Fibroblast of lung (primary cell): ENCODE measurements around the gene NCKAP5. TPM values are rescaled to one million over a fixed set of nuclear protein-coding genes. Genes with fewer than 3 reads are reported as not detected.

Source experiments
- DNase-seq, 2 donors: peaks; one replicate each; pipeline versions ENCODE4 v3.0.0 to v3.0.0-alpha.2; 2010; ENCODE audit warnings: low read depth in 2 of 2
- H2AFZ ChIP-seq: 2 replicates; pipeline ENCODE4 v1.5.1; 2012; ENCODE audit warnings: low read length, control low read depth, inconsistent platforms
- H3K27ac ChIP-seq: 2 replicates; pipeline ENCODE4 v1.5.1; 2011; ENCODE audit warnings: low read length, control low read depth; ENCODE audit not compliant: insufficient read depth
- H3K27me3 ChIP-seq: 2 replicates; pipeline ENCODE4 v1.5.1; 2011; ENCODE audit warnings: mild to moderate bottlenecking, low read length; ENCODE audit not compliant: control insufficient read depth, insufficient read depth
- H3K36me3 ChIP-seq: 2 replicates; pipeline ENCODE4 v1.5.1; 2011; ENCODE audit warnings: low read length; ENCODE audit not compliant: control insufficient read depth, insufficient read depth
- H3K4me1 ChIP-seq: 2 replicates; pipeline ENCODE4 v1.5.1; 2011; ENCODE audit warnings: low read length; ENCODE audit not compliant: control insufficient read depth, insufficient read depth; ENCODE audit errors: extremely low read depth
- H3K4me2 ChIP-seq: 2 replicates; pipeline ENCODE4 v1.5.1; 2011; ENCODE audit warnings: low read length, control low read depth; ENCODE audit not compliant: insufficient read depth; ENCODE audit errors: extremely low read depth
- H3K4me3 ChIP-seq, 4 experiments: fragments of 200-600 bp in 1 of 4; sonication (generic) in 1 of 4; replicated peaks in 1 of 4; 2 replicates each; pipeline ENCODE4 v1.5.1; 2011 to 2016; ENCODE audit warnings: low read length in 4 of 4, low read depth in 3 of 4, mild to moderate bottlenecking in 3 of 4, control low read depth in 2 of 4, inconsistent platforms in 1 of 4, mixed read lengths in 1 of 4; ENCODE audit not compliant: insufficient read depth in 1 of 4; ENCODE audit errors: control extremely low read depth in 1 of 4
- H3K79me2 ChIP-seq: 2 replicates; pipeline ENCODE4 v1.5.1; 2012; ENCODE audit warnings: mild to moderate bottlenecking, low read length, inconsistent platforms; ENCODE audit not compliant: control insufficient read depth, insufficient read depth
- H3K9ac ChIP-seq: 2 replicates; pipeline ENCODE4 v1.5.1; 2011; ENCODE audit warnings: mild to moderate bottlenecking, low read length, control low read depth; ENCODE audit not compliant: insufficient read depth
- H3K9me3 ChIP-seq: 2 replicates; pipeline ENCODE4 v1.5.1; 2012; ENCODE audit warnings: low read depth, low read length; ENCODE audit not compliant: control insufficient read depth, insufficient read depth
- H4K20me1 ChIP-seq: 2 replicates; pipeline ENCODE4 v1.5.1; 2011; ENCODE audit warnings: low read length; ENCODE audit not compliant: control insufficient read depth, insufficient read depth; ENCODE audit errors: extremely low read depth
- EZH2 ChIP-seq: IDR thresholded peaks from 2 replicates; pipeline ENCODE4 v1.5.1; 2012; ENCODE audit warnings: low read length, control low read depth, mild to moderate bottlenecking; ENCODE audit errors: missing control alignments
- polyA plus RNA-seq, 2 donors: library from polyadenylated mRNA; depleted of rRNA in 1 of 2; stranded (reverse) in 1 of 2; unstranded in 1 of 2; fragments of >200 nt; gene quantifications; 2 replicates each; pipeline ENCODE4 v1.2.1, GENCODE V29; 2011 to 2012; ENCODE audit warnings: missing spikeins in 1 of 2
- total RNA-seq: library from RNA; depleted of rRNA; stranded (reverse); fragments of >200 nt; gene quantifications from 2 replicates; pipeline ENCODE4 v1.2.1, GENCODE V29; 2014
- TF ChIP-seq, protein P1 (sequence below), 2 donors: IDR thresholded peaks in 1 of 2; conservative IDR thresholded peaks in 1 of 2; 1 replicate in 1 of 2; 2 replicates in 1 of 2; pipeline ENCODE4 v1.5.1; 2011 to 2012; ENCODE audit warnings: low read length in 2 of 2, control low read depth in 1 of 2, inconsistent platforms in 1 of 2, low read depth in 1 of 2, mild to moderate bottlenecking in 1 of 2

NCKAP5 gene
- total and polyA plus RNA-seq, 2 donors (not counting 1 experiment from before 2014, with no cell fraction given), result 2.6 to 6.2 TPM

DNA sequence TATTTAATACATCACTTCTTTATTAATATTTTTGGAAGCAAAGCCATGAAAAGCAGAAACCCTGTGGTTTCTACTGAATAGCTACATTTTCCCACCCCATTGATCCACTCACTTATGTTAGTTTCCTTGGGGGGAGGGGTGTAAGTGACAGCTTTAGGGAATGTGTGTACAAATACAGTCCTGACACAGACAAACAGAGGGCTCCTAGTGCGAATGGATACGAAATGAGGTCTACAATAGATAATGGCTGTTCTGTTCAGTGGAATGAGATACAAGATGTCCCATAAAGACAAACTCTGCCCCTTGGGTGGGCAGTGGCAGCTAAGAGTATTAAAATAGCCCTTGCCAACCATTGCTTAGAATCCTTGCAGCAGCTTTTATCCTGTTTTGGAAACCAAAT, 312.9 kb downstream of the NCKAP5 start:
- Histone ChIP-seq H2AFZ (peak overlapping the region; percentile 29), H3K36me3 (no peaks in the 10 kb centered on the region), H3K4me3 (no peak overlapping the region), H3K4me1 (peaks cover 4% of the 10 kb centered on the region), H3K9ac (no peak overlapping the region), H3K27ac (no peak overlapping the region), H3K27me3 (no peaks in the 10 kb centered on the region), H4K20me1 (no peaks in the 10 kb centered on the region), H3K4me2 (peak overlapping the region; percentile 66), H3K9me3 (no peaks in the 10 kb centered on the region), H3K79me2 (peaks cover 1% of the 10 kb centered on the region)
- DNase-seq, result no peak
- TF ChIP-seq, protein P1, sequence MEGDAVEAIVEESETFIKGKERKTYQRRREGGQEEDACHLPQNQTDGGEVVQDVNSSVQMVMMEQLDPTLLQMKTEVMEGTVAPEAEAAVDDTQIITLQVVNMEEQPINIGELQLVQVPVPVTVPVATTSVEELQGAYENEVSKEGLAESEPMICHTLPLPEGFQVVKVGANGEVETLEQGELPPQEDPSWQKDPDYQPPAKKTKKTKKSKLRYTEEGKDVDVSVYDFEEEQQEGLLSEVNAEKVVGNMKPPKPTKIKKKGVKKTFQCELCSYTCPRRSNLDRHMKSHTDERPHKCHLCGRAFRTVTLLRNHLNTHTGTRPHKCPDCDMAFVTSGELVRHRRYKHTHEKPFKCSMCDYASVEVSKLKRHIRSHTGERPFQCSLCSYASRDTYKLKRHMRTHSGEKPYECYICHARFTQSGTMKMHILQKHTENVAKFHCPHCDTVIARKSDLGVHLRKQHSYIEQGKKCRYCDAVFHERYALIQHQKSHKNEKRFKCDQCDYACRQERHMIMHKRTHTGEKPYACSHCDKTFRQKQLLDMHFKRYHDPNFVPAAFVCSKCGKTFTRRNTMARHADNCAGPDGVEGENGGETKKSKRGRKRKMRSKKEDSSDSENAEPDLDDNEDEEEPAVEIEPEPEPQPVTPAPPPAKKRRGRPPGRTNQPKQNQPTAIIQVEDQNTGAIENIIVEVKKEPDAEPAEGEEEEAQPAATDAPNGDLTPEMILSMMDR (conservative IDR thresholded peaks at IDR 0.05 in 1 of 2, IDR thresholded peaks at IDR 0.05 in 1 of 2; ENCODE audit: low read depth in 1 of 2, low read length in 2 of 2), result no peak
- no peak for TF ChIP-seq EZH2

DNA sequence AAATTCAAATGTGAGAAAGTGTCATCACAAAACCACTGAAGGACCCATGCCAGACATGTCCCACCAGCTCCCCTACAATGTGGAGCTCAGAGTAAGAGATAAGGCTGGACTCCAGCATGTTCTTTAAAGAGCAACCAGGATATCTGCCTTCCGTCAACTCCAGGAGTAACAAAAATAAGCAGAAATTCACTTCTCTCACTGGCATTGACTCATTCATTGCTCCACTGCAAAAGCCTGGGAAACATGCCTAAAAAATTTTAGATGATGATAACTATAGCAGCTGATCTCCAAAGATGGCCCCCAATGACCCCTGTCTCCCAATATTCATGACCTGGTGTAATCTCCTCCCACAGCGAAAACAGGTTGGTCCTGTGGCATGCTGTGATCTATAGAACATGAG, 314.5 kb downstream of the NCKAP5 start:
- DNase-seq, result peak in 1 of 2 donors; percentile 20
- Histone ChIP-seq H3K9me3 (no peaks in the 10 kb centered on the region), H3K4me3 (no peak overlapping the region), H3K79me2 (peaks cover 4% of the 10 kb centered on the region), H3K4me2 (no peak overlapping the region), H3K4me1 (peaks cover 4% of the 10 kb centered on the region), H4K20me1 (no peaks in the 10 kb centered on the region), H3K27me3 (no peaks in the 10 kb centered on the region), H2AFZ (no peak overlapping the region), H3K27ac (no peak overlapping the region), H3K36me3 (no peaks in the 10 kb centered on the region), H3K9ac (no peak overlapping the region)
- TF ChIP-seq, protein P1 (conservative IDR thresholded peaks at IDR 0.05 in 1 of 2, IDR thresholded peaks at IDR 0.05 in 1 of 2; ENCODE audit: low read depth in 1 of 2, low read length in 2 of 2), result no peak
- TF ChIP-seq EZH2, result no peak

DNA sequence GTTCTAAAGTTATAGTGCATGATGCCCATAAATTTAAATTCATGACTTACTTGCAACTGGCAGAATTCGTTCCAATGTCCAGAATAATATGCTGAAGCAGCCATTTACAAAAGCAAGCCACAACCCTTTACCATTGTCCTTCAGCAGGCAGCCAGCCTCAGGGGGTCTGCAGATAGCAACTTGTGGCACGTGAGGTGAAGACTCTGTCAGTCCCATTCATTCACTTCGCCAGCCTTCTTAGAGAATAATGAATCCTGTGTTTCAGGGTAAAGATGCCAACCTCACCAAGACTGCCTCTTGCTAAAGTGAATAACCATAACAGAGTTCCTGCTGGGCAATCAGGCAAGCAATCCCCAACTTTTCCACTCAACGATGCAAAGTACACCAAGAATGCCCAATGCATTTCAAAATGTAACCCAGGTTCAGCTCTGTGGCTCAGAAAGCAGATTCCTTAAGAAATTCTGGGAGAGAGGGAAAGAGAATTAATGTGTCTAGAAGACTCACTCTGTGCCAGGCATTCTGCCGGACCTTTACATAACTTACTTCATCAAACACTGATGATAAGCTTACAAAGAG, 315.4 kb downstream of the NCKAP5 start:
- no peak overlapping the region for H3K4me3 ChIP-seq
- peak in 1 of 2 donors; percentile 42 for DNase-seq
- H3K4me1 ChIP-seq, result peaks cover 5% of the 10 kb centered on the region
- no peaks in the 10 kb centered on the region for H3K27me3 ChIP-seq
- H3K9me3 ChIP-seq, result no peaks in the 10 kb centered on the region
- H4K20me1 ChIP-seq, result no peaks in the 10 kb centered on the region
- no peak overlapping the region for H3K4me2 ChIP-seq
- H3K27ac ChIP-seq, result no peak overlapping the region
- TF ChIP-seq EZH2, result no peak
- TF ChIP-seq, protein P1 (conservative IDR thresholded peaks at IDR 0.05 in 1 of 2, IDR thresholded peaks at IDR 0.05 in 1 of 2; ENCODE audit: low read depth in 1 of 2, low read length in 2 of 2), result no peak
- H3K9ac ChIP-seq, result no peak overlapping the region
- peaks cover 4% of the 10 kb centered on the region for H3K79me2 ChIP-seq
- no peaks in the 10 kb centered on the region for H3K36me3 ChIP-seq
- no peak overlapping the region for H2AFZ ChIP-seq
